ENCODE results near the gene PEPD.

- TF ChIP-seq CTCF (IDR thresholded peaks at IDR 0.05; ENCODE audit: poor library complexity, severe bottlenecking) (no peak), POLR2AphosphoS5 (IDR thresholded peaks at IDR 0.05) (peak; percentile 41), REST (IDR thresholded peaks at IDR 0.05; ENCODE audit: borderline replicate concordance) (peak; percentile 83), TAF1 (IDR thresholded peaks at IDR 0.05; ENCODE audit: low read depth) (no peak), EP300 (conservative IDR thresholded peaks at IDR 0.05; ENCODE audit: poor library complexity, severe bottlenecking) (peak; percentile 52), MXI1 (conservative IDR thresholded peaks at IDR 0.05; ENCODE audit: poor library complexity, severe bottlenecking) (no peak)
These were observed 11.4 kb upstream of the PEPD start for GRCh38 chr19:33532859-33533460.
